GM12874 (cell line): Measurements from ENCODE around the gene ATP11A.

ENCODE experiments used
- TF ChIP-seq, protein P1 (sequence below): IDR thresholded peaks from 2 replicates; pipeline ENCODE4 v1.5.1; 2011; ENCODE audit warnings: low read depth, mild to moderate bottlenecking, control low read depth, low read length, moderate library complexity; ENCODE audit not compliant: insufficient read depth

The ATP11A gene

DNA sequence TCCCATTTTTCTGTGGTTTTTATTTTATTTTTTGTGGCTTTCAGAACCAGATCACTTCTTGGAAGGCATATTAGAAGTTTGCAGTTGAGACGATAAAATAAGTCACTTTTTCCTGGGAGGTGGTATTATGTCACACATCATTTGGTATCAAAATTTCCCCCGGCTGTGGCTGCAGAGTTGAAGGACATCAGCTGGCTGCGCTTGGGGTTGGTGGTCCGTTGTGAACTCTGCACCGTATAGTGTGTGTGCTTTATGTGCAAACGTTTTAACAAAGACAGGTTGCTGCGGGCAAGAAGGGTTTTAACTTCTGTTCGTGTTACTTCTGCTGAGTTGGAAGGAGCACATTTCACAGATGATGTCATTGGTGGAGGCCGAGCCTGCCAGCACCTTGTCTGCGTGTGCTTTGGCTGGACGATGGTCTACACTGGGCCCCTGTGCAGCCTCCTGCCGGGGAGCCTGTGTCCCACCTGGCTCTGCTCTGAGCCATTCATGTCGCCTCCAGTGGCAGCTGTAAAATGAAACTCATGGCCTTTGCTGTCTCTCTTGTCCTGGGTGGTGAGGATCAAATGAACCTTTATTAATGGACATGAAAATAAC, 9.6 kb downstream of the ATP11A start:
- TF ChIP-seq, protein P1, sequence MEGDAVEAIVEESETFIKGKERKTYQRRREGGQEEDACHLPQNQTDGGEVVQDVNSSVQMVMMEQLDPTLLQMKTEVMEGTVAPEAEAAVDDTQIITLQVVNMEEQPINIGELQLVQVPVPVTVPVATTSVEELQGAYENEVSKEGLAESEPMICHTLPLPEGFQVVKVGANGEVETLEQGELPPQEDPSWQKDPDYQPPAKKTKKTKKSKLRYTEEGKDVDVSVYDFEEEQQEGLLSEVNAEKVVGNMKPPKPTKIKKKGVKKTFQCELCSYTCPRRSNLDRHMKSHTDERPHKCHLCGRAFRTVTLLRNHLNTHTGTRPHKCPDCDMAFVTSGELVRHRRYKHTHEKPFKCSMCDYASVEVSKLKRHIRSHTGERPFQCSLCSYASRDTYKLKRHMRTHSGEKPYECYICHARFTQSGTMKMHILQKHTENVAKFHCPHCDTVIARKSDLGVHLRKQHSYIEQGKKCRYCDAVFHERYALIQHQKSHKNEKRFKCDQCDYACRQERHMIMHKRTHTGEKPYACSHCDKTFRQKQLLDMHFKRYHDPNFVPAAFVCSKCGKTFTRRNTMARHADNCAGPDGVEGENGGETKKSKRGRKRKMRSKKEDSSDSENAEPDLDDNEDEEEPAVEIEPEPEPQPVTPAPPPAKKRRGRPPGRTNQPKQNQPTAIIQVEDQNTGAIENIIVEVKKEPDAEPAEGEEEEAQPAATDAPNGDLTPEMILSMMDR: no peak

DNA sequence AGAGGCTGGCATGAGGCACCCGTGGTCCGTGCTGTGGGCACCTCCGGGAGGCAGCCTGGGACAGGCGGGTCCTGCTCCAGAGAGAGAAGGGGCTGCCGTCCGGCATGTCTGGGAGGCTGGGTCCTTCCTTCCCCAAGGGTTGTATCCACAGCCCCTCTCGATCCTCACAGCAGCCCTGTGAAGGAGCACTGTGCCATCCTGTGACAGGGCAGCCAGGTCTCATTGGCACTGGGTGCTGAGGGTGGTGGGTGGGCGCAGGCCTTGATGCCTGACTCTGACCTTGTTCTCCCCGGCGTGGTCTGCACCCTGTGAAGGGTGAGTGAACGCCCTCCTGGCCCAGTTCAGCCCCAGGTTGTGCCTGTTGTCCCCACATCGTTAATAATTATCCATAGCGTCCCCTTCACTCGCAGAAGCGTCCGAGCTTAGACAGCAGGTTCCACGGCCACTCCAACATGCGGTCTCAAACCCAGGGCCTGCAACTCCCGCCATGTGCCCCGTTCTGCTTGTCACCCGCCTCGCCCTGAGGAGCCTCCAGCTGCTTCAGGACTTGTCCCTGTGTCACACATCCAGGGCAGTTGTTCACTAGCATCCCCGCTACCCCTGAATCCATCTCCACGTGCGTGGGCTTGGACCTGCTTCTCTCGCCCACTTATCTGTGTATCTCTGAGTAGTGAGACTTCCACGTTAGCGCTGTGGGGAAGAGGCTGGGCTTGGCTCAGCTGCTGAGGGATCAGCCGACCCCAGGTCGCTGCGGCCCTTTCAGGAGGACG, 10.6 kb downstream of the ATP11A start:
- TF ChIP-seq, protein P1: no peak

DNA sequence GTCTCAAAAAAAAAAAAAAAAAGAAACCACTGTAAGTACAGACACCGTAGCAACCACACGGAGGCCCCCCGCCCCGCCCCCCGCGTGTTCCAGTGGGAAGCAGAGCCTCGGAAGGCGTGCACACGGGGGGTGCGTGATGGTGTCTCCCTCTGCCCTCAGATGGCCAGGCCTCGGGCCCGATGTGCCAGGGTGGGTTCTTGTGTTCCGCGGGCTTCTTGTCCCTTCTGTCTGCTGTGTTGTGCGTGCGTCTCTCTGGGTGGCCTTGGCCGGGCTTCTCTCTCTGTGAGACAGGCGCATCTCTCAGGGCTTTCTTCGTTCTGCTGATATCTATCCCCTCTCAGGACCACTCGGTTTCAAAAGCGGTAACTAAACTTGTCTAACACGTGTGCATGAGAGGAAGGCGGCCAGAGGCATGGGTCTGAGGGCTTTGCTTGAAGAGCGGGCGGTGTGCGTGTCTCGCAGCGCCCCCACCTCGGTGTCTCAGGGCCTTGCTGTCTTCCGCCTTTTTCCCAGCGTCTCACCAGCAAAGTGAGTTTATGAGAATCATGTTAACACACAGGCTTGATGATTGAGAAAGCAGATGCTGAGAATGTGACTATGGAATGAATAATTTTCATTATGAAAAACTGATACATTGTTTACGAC, 12.6 kb downstream of the ATP11A start:
- TF ChIP-seq, protein P1: no peak

DNA sequence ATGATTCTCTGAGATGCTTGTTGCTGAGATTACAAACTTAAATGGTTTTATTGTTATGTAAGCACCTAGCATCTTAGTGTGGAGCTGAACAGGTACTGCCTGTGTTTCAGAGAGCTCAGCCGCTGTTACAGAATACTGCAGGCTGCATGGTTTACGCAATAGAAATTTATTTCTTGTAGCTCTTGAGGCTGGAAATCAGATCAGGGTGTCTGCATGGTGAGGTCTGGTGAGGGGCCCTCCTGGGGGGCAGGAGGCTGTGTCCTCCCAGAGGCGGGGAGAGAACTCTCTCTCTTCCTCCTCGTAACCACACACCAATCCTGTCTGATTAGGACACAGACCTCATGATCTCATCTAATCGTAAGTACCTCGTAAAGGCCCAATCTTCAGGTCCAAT, 13.1 kb downstream of the ATP11A start:
- TF ChIP-seq, protein P1: no peak

DNA sequence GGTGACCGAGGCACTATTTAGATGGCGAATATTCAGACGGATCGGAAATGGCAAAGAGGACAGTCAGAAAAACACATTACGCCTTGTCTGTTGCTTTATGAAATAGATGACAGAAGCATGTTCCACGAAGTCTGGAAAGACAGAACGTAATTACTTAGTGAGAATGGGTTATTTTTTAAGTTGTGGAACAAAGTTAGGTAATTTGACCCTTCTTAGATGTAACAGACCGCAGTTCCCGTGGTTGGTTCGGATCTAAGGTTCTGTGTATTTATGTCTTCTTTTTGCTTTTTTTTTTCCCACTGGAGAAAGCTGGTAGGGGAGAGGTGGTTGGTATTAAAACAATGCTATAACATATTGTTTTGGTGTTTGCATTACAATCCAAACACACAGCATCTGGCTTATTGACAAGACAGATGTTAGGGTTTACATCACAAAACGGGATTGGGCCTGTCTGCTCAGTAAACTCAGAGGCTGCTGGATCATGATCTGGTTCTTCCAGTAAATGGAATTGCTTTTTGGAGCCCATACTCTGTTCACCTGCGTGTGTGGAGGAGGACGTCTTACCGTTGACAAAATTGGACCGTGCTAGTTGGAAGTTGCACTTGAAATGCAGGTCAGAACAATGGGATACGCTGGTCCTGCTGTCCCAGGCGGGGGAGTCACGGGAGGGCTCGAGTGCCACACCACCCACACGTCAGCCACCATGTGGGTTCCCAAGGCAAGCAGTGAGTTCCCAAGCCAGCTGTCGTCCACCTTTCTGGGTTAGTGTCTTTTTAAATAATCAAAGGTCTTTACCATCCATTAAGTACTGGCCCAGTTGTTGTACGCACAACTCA, 13.8 kb downstream of the ATP11A start:
- TF ChIP-seq, protein P1: no peak

DNA sequence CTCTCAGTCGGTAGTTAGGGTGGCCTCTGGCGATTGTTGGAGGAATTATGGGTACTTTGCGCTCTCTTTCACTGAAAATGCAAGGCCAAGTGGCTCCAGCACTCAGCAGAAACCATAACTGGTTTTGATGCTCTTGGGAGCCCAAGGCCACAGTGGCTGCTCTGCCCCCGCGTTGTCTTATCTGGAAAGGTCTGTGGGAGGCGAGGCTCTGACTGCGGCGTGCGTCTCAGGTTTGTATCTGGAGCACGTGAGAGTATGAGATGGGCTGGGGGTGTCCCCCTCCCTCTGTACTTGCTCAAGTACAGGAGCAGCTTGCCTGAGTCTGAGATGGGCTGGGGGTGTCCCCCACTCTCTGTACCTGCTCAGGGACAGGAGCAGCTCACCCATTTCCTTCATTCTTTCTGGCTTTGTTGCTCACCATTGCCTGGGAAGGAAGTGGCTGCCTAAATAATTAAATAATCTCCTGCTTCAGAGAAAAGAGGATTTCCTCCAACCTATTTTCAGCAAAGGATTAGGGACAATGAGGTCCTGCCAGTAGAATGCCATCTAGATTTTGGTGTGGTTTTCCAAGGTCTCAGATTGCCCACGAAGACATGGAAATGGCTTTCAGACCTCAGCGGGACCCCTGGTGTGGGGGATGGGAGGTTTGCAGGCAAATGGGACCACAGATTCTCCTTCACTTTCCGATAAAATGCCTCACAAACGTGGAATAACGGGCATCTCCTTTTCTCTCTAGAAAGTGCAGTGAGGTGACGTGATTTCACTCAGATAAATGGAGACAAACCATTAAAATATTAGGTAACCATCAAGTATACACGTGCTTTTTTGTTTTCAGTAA, 14.7 kb downstream of the ATP11A start:
- TF ChIP-seq, protein P1: no peak
